ENCODE measurements around the gene MBTD1.
"Not testable (repeated sequence)": the region's sequence is repeated elsewhere in the genome, so short reads cannot be mapped to it uniquely, and the experiment has no call there.

The MBTD1 gene

GRCh38 chr17:51228161-51228560 is 31.7 kb downstream of the MBTD1 start:
- no peak overlapping the region for H3K14ac ChIP-seq (ENCODE audit: low read length in 2 of 2)
- no peak overlapping the region for H3K27ac ChIP-seq (ENCODE audit: low read length, poor library complexity, severe bottlenecking)
- no CpG with 5 or more reads among the region's 4 CpGs for WGBS
- no peak overlapping the region for H4K91ac ChIP-seq (ENCODE audit: low read length)
- no peak overlapping the region for H2BK15ac ChIP-seq (ENCODE audit: low read depth, poor library complexity, severe bottlenecking)
- no peak overlapping the region for H3K4me3 ChIP-seq (ENCODE audit: insufficient read depth in 1 of 2, low read depth in 1 of 2, low read length in 2 of 2)
- no peak overlapping the region for H2AK5ac ChIP-seq (ENCODE audit: low read length, severe bottlenecking)
- peaks cover 21% of the 10 kb centered on the region for H3K79me1 ChIP-seq (replicated peaks; ENCODE audit: low read length, poor library complexity, severe bottlenecking)
- no peak overlapping the region for H2AFZ ChIP-seq (ENCODE audit: low read depth, low read length)
- no peak overlapping the region for H3K9ac ChIP-seq (ENCODE audit: low read length)
- H3K36me3 ChIP-seq (ENCODE audit: control insufficient read depth in 1 of 2, insufficient read depth in 2 of 2, low read depth in 1 of 2, low read length in 2 of 2): peaks cover 5% of the 10 kb centered on the region in 2 experiments
- no peak overlapping the region for H3K4ac ChIP-seq (ENCODE audit: low read depth in 1 of 2, low read length in 2 of 2)
- H3K18ac ChIP-seq (ENCODE audit: low read depth in 1 of 2, low read length in 2 of 2): no peak overlapping the region
- H2BK5ac ChIP-seq (ENCODE audit: low read depth, low read length, poor library complexity, severe bottlenecking): no peak overlapping the region
- H3K23ac ChIP-seq (ENCODE audit: low read length in 2 of 2): no peak overlapping the region
- no peak overlapping the region for H4K8ac ChIP-seq (ENCODE audit: low read length)
- no peak overlapping the region for H3K4me2 ChIP-seq (ENCODE audit: low read length, poor library complexity, severe bottlenecking)
- H3K9me3 ChIP-seq (ENCODE audit: control insufficient read depth, low read length): no peaks in the 10 kb centered on the region
- H3K4me1 ChIP-seq (ENCODE audit: control insufficient read depth, insufficient read depth, low read depth, low read length): peaks cover 3% of the 10 kb centered on the region
- no peaks in the 10 kb centered on the region for H3K27me3 ChIP-seq (ENCODE audit: control insufficient read depth in 1 of 2, insufficient read depth in 1 of 2, low read length in 2 of 2)
- DNase-seq: peak; percentile 29
- H2BK12ac ChIP-seq (ENCODE audit: low read length in 2 of 2): no peak overlapping the region
- H2BK120ac ChIP-seq (ENCODE audit: low read depth, low read length): no peak overlapping the region

DNA sequence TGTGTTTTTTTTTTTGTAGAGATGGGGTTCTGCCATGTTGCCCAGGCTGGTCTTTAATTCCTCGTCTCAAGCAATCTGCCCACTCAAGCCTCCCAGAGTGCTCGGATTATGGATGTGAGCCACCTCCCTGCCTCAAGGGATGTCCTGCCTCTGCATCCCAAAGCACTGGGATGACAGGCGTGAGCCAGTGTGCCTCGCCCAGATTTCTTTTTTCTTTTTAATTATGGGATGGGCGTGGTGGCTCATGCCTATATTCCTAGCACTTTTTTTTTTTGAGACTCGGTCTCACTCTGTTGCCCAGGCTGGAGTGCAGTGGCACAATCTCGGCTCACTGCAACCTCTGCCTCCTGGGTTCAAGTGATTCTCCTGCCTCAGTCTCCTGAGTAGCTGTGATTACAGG is 34.3 kb downstream of the MBTD1 start:
- H2BK12ac ChIP-seq (ENCODE audit: low read length in 2 of 2); H3K9me3 ChIP-seq (ENCODE audit: control insufficient read depth, low read length); H2BK120ac ChIP-seq (ENCODE audit: low read depth, low read length); H3K4me1 ChIP-seq (ENCODE audit: control insufficient read depth, insufficient read depth, low read depth, low read length); H2BK15ac ChIP-seq (ENCODE audit: low read depth, poor library complexity, severe bottlenecking); H3K9ac ChIP-seq (ENCODE audit: low read length); H3K27me3 ChIP-seq (ENCODE audit: control insufficient read depth in 1 of 2, insufficient read depth in 1 of 2, low read length in 2 of 2); H4K91ac ChIP-seq (ENCODE audit: low read length); H3K4me2 ChIP-seq (ENCODE audit: low read length, poor library complexity, severe bottlenecking); H3K14ac ChIP-seq (ENCODE audit: low read length in 2 of 2); H2BK5ac ChIP-seq (ENCODE audit: low read depth, low read length, poor library complexity, severe bottlenecking); H3K18ac ChIP-seq (ENCODE audit: low read depth in 1 of 2, low read length in 2 of 2); H3K4me3 ChIP-seq (ENCODE audit: insufficient read depth in 1 of 2, low read depth in 1 of 2, low read length in 2 of 2); H4K8ac ChIP-seq (ENCODE audit: low read length); H3K27ac ChIP-seq (ENCODE audit: low read length, poor library complexity, severe bottlenecking); DNase-seq; H2AFZ ChIP-seq (ENCODE audit: low read depth, low read length); H2AK5ac ChIP-seq (ENCODE audit: low read length, severe bottlenecking); H3K4ac ChIP-seq (ENCODE audit: low read depth in 1 of 2, low read length in 2 of 2); H3K23ac ChIP-seq (ENCODE audit: low read length in 2 of 2): not testable (repeated sequence)
- H3K36me3 ChIP-seq (ENCODE audit: control insufficient read depth in 1 of 2, insufficient read depth in 2 of 2, low read depth in 1 of 2, low read length in 2 of 2): peaks cover 13 to 25% of the 10 kb centered on the region in 2 experiments
- H3K79me1 ChIP-seq (replicated peaks; ENCODE audit: low read length, poor library complexity, severe bottlenecking): peaks cover 21% of the 10 kb centered on the region
- WGBS: 98% methylated on average over 7 of the region's 7 CpGs

GRCh38 chr17:51224402-51225262 is 35.2 kb downstream of the MBTD1 start:
- Histone ChIP-seq H3K4me2 (ENCODE audit: low read length, poor library complexity, severe bottlenecking) (no peak overlapping the region), H2BK15ac (ENCODE audit: low read depth, poor library complexity, severe bottlenecking) (no peak overlapping the region), H2AFZ (ENCODE audit: low read depth, low read length) (no peak overlapping the region), H3K4ac (ENCODE audit: low read depth in 1 of 2, low read length in 2 of 2) (no peak overlapping the region), H3K4me1 (ENCODE audit: control insufficient read depth, insufficient read depth, low read depth, low read length) (peaks cover 3% of the 10 kb centered on the region), H3K79me1 (replicated peaks; ENCODE audit: low read length, poor library complexity, severe bottlenecking) (peaks cover 19% of the 10 kb centered on the region), H3K36me3 (ENCODE audit: control insufficient read depth in 1 of 2, insufficient read depth in 2 of 2, low read depth in 1 of 2, low read length in 2 of 2) (peaks cover 13 to 34% of the 10 kb centered on the region in 2 experiments), H2AK5ac (ENCODE audit: low read length, severe bottlenecking) (no peak overlapping the region), H2BK120ac (ENCODE audit: low read depth, low read length) (no peak overlapping the region), H2BK5ac (ENCODE audit: low read depth, low read length, poor library complexity, severe bottlenecking) (no peak overlapping the region), H3K27me3 (ENCODE audit: control insufficient read depth in 1 of 2, insufficient read depth in 1 of 2, low read length in 2 of 2) (no peaks in the 10 kb centered on the region), H3K27ac (ENCODE audit: low read length, poor library complexity, severe bottlenecking) (no peak overlapping the region), H4K91ac (ENCODE audit: low read length) (no peak overlapping the region), H4K8ac (ENCODE audit: low read length) (no peak overlapping the region), H3K9ac (ENCODE audit: low read length) (peak overlapping the region; percentile 33), H3K9me3 (ENCODE audit: control insufficient read depth, low read length) (no peaks in the 10 kb centered on the region), H3K18ac (ENCODE audit: low read depth in 1 of 2, low read length in 2 of 2) (no peak overlapping the region), H2BK12ac (ENCODE audit: low read length in 2 of 2) (no peak overlapping the region), H3K4me3 (ENCODE audit: insufficient read depth in 1 of 2, low read depth in 1 of 2, low read length in 2 of 2) (peak overlapping the region in 1 of 2 experiments; percentile 11), H3K23ac (ENCODE audit: low read length in 2 of 2) (no peak overlapping the region), H3K14ac (ENCODE audit: low read length in 2 of 2) (no peak overlapping the region)
- no peak for DNase-seq
- WGBS: 90% methylated on average over 6 of the region's 10 CpGs

DNA sequence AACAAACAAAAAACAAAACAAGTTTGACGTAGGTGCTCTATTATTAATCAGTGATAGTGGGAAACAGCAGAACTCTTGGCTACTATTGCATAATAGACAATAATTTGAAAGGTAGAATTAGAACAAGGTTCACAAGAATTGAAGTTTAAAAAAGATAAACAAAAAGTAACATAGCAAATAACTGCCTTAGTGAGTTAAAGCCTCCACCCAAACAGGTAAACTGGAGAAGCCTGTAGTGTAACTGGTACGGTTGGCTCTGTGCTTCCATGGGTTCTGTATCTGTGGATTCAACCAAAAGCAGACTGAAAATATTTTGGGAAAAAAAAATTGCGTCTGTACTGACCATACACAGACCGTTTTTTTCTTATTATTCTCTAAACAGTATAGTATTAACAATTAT is 38.5 kb downstream of the MBTD1 start:
- Histone ChIP-seq H3K27ac (ENCODE audit: low read length, poor library complexity, severe bottlenecking) (no peak overlapping the region), H2BK12ac (ENCODE audit: low read length in 2 of 2) (no peak overlapping the region), H4K91ac (ENCODE audit: low read length) (no peak overlapping the region), H3K27me3 (ENCODE audit: control insufficient read depth in 1 of 2, insufficient read depth in 1 of 2, low read length in 2 of 2) (no peaks in the 10 kb centered on the region), H3K79me1 (replicated peaks; ENCODE audit: low read length, poor library complexity, severe bottlenecking) (peaks cover 17% of the 10 kb centered on the region), H2AK5ac (ENCODE audit: low read length, severe bottlenecking) (no peak overlapping the region), H2BK15ac (ENCODE audit: low read depth, poor library complexity, severe bottlenecking) (no peak overlapping the region), H2AFZ (ENCODE audit: low read depth, low read length) (no peak overlapping the region), H3K4me1 (ENCODE audit: control insufficient read depth, insufficient read depth, low read depth, low read length) (no peaks in the 10 kb centered on the region), H2BK120ac (ENCODE audit: low read depth, low read length) (no peak overlapping the region), H4K8ac (ENCODE audit: low read length) (no peak overlapping the region), H3K23ac (ENCODE audit: low read length in 2 of 2) (no peak overlapping the region), H3K9me3 (ENCODE audit: control insufficient read depth, low read length) (no peaks in the 10 kb centered on the region), H2BK5ac (ENCODE audit: low read depth, low read length, poor library complexity, severe bottlenecking) (no peak overlapping the region), H3K9ac (ENCODE audit: low read length) (no peak overlapping the region), H3K4me2 (ENCODE audit: low read length, poor library complexity, severe bottlenecking) (no peak overlapping the region), H3K14ac (ENCODE audit: low read length in 2 of 2) (no peak overlapping the region), H3K36me3 (ENCODE audit: control insufficient read depth in 1 of 2, insufficient read depth in 2 of 2, low read depth in 1 of 2, low read length in 2 of 2) (peaks cover 23 to 65% of the 10 kb centered on the region in 2 experiments), H3K4me3 (ENCODE audit: insufficient read depth in 1 of 2, low read depth in 1 of 2, low read length in 2 of 2) (no peak overlapping the region), H3K18ac (ENCODE audit: low read depth in 1 of 2, low read length in 2 of 2) (no peak overlapping the region), H3K4ac (ENCODE audit: low read depth in 1 of 2, low read length in 2 of 2) (no peak overlapping the region)
- DNase-seq: no peak
- 100% methylated on average over 1 of the region's 4 CpGs for WGBS

Data from mesenchymal stem cell (in vitro differentiated cells and primary cell).